GM18907 (cell line): ENCODE measurements around the gene GABBR2.

Source experiments
- ATAC-seq: cut with Tn5 transposase; IDR thresholded peaks from one replicate; pipeline ENCODE4 v1.9.1; 2021; ENCODE audit warnings: mild to moderate bottlenecking, moderate library complexity; ENCODE audit not compliant: unreplicated experiment

Gene GABBR2

DNA sequence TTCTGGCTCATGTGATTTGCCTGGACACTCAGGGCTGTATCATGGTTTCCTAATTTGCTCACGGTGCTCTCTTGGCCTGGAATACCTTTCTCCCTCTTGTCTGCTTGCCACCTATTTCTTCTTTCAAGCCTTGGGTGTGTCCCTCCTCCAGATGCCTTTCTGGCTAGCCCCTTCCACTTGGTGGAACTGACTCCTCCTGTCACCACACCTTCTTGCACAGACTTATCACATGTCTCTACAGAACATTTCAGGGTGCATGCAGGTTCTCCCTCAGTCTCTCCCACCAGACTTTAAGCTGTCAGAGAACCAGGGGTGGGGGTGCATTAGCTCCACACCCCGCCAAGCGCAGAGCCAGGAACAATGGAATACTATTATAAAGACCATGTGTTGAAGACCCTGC is 455.2 kb downstream of the GABBR2 start:
- no peak for ATAC-seq

GRCh38 chr9:98251551-98251950 is 457.2 kb downstream of the GABBR2 start:
- ATAC-seq: no peak

DNA sequence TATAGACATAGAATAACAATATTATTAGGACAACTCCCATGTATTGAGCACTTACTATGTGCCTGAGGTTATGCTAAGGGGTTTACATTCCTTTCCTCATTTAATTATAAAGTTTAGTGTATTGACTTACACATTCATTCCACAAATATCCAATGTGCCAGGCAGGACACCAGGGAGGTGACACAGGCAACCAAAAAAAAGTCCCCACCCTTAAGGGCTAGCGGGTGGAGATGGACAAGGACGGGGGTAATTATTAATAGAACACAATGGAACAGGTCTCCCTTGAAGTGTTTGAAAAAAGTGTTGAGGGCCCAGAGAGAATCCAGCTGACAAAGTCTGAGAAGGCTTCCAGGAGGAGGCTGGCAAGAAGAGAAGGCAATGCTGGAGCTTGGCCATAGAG is 459.0 kb downstream of the GABBR2 start:
- ATAC-seq: no peak

DNA sequence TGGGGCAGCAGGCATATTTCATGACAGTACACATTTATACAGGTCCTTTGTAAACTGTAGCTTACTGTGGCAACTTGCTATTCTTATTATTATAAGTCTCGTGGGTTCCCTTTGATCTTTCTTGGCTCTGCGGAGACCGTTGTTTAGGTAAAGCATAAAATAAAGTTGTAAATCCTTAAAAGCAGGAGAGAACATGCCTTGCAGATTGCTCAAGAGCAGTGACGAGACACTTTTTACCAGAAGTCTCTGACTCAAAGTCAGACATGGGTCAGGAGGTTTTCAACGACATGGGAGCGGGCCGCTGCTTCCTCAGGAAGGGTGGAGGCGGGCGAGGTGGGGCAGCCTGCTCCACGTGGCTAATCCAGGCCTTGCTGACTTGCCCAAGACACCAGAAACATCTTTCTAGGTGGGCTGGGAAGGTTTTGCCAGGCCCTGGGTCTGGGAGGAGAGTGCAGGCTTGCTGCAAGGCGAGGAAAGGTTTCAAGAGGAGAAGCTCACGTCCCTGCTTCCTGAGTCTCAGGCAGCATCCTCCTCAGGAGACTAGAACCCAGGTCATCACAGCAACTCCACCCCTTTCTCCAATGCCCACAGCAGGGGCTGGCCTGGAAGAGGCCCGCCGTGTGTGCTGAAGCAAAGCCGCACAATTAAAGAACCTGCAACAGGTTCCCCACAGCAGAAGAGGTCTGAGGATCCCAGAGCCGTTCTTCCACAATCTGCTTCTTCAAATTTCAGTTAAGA is 459.8 kb downstream of the GABBR2 start:
- no peak for ATAC-seq

- ATAC-seq: no peak
Measured at GRCh38 chr9:98247831-98248657, 460.7 kb downstream of the GABBR2 start.

- ATAC-seq: no peak
Measured at GRCh38 chr9:98242426-98242825, 466.3 kb downstream of the GABBR2 start.

DNA sequence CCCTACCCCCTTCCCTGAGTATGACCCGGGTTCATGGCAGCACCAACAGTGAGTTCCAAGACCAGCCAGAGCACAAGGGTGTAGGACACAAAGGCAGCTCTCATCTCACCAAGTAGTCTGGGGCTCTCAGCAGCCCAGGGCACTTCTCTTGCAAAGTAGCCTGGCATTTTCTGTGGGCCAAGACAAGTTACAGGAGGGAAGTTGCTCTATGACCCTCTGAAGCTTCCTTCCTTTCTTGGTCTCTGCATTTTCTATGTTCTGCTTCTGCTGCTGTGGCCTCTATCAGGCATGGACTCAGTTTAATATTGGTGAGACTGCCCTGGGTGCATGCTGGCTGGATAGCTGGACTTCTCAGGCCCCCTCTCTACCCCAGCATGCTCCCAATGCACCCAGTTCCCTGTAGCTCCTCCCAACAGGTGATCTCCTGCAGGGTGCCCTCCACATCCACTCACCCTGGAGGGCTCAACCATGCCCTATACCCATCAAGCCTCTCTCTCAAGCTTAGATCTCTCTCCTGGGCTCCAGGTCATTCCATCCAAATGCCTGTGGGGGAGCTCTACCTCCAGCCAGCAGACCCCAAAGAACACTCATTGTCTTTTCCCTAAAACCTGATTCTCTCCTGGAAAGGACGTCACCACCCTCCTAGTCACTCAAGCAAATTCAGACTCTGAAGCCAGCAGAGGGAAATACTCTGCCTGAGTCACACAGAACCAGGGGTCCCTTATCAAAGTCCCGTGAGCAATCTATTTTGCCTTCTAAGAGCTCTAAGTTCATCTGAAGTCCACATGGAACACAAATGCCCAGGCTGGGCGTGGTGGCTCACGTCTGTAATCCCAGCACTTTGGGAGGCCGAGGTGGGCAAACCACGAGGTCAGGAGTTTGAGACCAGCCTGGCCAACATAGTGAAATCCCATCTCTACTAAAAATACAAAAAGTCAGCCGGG is 467.1 kb downstream of the GABBR2 start:
- no peak for ATAC-seq

DNA sequence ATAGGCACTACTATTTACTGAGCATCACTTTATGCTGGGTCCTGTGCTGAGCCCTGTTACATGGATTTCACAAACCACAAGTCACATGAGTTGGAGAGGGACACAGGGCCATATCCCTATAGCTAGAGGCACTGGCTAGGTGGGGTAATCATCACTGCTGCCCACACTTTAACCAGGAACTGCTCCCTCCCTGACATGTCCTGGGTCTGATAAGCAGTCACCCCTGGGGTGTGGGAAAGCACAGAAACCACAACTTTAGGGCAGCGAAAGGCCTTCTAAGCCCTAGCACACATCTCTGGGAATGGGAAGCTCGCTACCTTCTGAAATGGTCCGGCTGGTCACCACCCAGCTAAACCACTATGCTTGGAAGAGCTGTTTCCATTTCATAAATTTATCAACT is 468.3 kb downstream of the GABBR2 start:
- ATAC-seq: no peak
